T47D (cell line): ENCODE measurements around the gene ZEB1.

Experiments
- DNase-seq, 2 experiments: peaks; one replicate each; pipeline versions ENCODE4 v3.0.0 to v3.0.0-alpha.2; 2011 to 2012; ENCODE audit warnings: low read depth in 1 of 2, low spot score in 1 of 2
- JUND ChIP-seq: IDR thresholded peaks from 2 replicates; pipeline ENCODE4 v1.6.1; 2012; ENCODE audit warnings: low read depth
- in situ Hi-C: cut with HindIII; loops from 2 replicates; pipeline ENCODE4 v1.10.0; 2016; ENCODE audit warnings: low sequenced_read_pairs, low pct_unique_long_range_greater_than_20kb

ZEB1 gene

DNA sequence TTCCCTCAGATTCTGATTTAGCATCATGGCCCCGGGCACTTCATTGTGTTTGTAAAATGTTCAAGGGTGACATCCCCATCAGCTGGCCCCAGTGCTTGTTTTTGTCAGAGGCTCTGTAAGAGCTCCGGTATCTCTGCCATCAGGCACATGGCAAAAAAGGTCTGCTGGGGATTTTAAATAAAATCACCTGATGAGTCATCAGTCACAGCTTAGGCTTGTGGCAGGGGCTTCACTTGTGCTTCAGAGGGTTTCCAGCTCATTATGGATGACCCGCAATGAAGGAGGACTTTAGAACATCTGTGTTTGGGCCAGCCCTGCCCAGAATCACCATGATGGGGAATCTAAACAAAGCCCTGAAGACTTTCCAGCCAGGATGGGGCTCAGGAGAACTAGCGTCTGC, 259.9 kb downstream of the ZEB1 start:
- no peak for DNase-seq
- TF ChIP-seq JUND, result no peak
- in situ Hi-C loops, result no loop called here
